Activated CD8-positive, alpha-beta memory T cell treated with anti-CD3 and anti-CD28 coated beads, Interleukin-2, amount 50 U/mL, for 4 hours (primary cell): ENCODE data around the gene GABBR1.

Experiments
- DNase-seq: peaks from one replicate; pipeline ENCODE4 v3.0.0-alpha.2; 2020

Gene GABBR1

GRCh38 chr6:29652198-29652584 lies 19.2 kb upstream of the GABBR1 start:
- DNase-seq: no peak

DNA sequence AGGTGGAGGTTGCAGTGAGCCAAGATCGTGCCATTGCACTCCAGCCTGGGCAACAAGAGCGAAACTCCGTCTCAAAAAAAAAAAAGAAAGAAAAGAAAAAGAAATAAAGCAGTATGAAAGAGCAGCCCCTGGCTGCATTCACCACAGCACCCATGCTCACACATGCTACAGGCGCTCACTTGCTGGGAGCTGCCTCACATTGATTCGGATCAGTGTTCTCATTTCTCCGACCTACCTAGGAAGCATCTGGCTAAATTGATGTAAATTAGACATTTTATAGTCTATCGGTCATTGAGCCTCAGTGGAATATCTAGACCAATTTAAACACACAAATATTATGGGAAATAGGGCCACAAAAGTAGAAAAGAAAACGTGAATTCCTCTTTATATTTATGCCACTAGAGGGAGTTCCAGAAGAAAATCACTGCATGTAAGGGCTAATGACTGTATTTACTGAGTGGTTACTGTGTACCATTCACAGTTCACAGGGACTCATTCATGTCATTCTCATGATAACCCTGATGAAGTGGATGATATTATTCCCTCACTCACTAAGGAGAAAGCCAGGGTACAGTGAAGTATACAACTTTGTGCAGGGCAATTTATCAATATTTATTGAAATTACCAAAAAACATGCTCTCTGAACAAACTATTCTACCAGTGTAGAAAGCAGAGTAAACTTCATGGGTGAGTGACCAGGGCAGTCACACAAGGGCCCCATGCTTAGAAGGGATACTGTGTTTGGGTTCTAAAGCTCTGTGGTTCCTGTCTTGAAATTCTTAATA lies 18.6 kb upstream of the GABBR1 start:
- no peak for DNase-seq

- peak; percentile 98 for DNase-seq
These were observed 17.0 kb upstream of the GABBR1 start for GRCh38 chr6:29649701-29650673.

- no peak for DNase-seq
These were observed 15.1 kb upstream of the GABBR1 start for GRCh38 chr6:29647927-29648642.

DNA sequence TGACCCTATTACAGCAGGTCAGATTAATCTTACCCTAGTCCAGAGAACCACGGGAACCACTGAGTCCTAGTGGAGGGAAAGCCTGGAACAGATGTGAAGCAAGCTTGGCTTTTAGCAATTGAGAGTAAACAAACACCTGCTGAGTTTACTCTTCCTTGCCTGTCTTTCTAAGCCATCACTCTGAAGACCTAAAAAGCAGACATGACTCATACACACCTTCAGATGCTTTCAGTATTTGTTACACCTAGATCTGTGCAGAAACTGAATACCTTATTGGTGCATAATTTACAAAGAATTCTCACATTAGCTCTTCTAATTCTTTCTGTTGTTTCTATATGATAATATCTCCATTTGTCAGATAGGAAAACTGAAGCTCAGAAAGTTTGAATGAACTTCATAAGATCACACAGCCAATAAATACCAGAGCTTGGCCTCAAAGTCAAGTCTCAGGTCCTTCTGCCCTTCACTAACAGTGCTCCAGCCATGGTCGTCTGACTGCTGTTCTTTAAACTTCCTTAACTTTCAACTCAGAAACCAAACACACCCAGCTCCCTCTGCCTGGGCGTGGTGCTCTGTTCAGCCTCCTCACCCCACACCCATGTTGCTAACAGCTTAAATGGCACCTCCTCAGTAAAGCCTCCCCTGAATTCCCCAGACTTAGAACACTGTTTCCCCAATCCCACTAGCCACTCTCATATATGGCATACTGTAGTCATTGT lies 8.6 kb upstream of the GABBR1 start:
- no peak for DNase-seq

DNA sequence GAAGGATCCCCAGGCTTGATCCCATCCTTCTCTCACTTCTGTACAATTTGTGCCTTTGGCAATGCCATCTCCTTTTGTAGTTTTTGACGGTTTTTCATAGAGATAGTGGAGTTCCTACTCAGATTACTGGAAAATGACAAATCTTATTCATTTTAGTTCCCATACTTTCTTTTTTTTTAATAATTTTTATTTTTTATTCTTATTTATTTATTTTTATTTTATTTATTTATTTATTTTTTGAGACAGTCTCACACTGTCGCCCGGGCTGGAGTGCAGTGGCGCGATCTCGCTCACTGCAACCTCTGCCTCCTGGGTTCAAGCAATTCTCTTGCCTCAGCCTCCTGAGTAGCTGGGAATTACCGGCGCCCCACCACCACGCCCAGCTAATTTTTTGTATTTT lies 4.3 kb upstream of the GABBR1 start:
- DNase-seq: no peak

- no peak for DNase-seq
These were observed 537 bp upstream of the GABBR1 start for GRCh38 chr6:29633534-29633905.

DNA sequence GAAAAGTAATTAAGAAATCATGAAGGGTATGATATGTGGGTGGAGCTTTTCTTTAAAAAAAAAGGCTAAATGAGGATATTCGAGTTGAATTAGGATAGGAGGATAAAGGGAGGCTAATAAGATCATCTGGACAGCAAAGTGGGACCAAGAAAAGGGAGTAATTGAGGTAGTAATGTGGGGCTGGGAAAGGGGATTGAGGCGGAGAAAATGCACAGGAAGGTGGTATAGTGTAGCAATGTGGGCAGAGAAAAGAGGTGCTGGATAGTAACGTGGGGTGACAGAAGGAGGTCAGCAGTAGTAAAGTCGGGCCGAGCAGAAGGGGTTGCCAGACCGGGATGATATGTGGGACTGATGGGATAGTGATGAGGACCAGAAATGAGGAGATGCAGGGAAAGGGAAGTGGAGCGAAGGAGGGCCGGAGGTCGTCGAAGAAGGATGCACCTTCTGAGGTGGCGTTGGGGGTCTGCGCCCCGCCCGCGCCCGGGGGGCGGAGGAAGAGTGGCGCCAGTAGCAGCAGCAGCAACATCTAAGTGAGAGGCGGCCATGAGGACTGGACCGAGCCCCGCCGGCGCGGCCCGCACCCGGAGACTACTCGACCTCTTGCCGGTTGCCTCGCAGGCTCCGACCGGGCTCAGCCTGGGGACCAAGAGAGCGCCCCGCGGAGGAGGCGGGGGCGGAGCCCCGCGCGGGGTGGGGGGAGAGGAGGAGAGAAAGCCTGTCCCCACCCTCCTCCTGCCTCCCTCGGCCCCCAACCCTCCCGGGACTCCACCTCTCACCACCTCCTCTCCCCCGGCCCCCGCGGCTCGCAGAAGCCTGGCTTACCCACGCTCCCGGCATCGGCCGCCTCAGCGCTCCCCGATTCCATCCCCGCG lies 887 bp downstream of the GABBR1 start:
- peak; percentile 70 for DNase-seq

DNA sequence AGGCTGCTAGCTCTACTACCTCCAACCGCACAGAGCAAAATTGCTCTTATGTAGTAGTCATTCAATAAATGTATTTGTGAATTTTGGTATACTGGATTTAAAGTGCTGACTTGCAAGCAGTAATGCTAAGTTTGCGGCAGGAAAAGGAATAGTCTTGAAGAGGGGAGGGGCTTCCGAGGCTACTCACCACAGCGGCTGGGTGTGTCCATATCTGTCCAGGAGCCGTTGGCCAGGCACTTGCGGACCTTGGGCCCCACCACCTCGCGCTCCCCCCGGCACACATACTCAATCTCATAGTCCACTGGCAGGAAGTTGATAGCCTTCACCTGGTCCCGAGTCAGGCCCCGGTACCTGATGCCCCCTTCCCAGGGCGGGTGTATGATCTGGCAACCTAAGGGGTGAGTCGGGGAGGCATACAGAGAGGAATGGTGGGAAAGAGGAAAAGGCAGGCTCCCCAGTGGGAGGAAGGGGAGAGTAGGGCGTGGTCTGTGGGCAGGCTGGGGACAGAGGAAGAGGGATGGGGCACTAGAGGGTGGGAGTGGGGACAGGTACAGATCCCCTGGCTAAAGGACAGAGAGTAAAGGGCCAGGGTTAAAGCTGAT lies 1.7 kb downstream of the GABBR1 start:
- no peak for DNase-seq

DNA sequence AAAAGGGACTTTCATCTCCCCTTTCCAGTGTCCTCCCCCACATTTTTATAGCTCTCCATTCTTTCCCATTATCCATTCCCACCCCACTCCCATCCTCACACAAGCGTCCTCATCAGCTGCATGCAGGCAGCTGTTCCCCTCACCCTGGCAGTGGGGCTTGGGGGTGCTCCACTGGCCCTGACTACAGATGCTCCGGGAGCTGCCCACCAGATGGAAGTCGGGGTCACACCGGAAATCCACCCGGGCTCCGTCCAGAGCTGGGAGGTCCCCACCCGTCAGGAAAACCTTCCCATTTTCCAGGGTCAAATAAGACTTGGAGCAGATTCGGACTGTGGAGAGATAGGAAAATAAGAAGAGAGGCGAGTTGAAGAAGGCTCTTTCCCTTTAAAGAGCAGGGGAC lies 2.7 kb downstream of the GABBR1 start:
- no peak for DNase-seq

GRCh38 chr6:29629571-29629970 lies 3.4 kb downstream of the GABBR1 start:
- DNase-seq: no peak

- DNase-seq: peak; percentile 58
These were observed 4.3 kb downstream of the GABBR1 start for GRCh38 chr6:29628419-29629281.

- peak; percentile 58 for DNase-seq
These were observed 5.1 kb downstream of the GABBR1 start for GRCh38 chr6:29627755-29628418.

DNA sequence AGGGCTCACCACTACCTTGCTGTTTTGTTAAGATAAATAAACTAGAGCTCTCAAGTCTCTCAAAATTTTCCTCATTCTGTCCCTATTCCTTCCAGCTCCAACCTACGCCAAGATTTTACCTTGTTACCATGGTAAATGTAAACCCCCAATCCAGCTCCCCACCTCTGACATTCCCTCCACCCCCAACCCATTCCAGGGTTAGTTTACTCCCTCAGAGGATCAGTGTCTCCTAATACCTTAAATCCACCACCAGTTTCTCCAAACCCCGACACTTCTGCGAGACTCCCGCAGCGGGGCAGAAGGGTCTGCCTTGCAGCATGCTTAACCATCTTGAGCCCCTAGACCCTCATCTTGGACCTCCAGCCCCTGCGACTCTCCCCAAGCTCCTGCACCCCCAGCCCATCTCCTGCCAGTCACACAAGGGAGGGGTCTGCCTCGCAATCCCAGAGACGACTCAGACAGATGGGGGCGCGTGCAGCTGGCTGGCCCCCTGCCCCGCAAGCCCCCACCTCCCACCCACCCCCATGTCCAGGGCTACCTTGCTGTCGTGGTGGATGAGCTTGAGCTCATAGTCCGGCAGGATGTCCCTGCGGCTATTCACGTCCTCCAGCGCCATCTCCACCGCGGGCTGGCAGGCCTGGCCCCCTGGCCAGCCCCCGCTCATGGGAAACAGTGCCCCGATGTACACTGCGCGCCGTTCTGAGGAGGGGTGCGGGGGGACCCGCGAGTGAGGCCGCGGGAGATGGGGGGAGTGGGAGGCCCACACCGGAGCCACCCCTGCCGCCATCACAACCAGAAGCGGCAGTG lies 5.8 kb downstream of the GABBR1 start:
- no peak for DNase-seq

- no peak for DNase-seq
These were observed 7.5 kb downstream of the GABBR1 start for GRCh38 chr6:29625337-29625930.

DNA sequence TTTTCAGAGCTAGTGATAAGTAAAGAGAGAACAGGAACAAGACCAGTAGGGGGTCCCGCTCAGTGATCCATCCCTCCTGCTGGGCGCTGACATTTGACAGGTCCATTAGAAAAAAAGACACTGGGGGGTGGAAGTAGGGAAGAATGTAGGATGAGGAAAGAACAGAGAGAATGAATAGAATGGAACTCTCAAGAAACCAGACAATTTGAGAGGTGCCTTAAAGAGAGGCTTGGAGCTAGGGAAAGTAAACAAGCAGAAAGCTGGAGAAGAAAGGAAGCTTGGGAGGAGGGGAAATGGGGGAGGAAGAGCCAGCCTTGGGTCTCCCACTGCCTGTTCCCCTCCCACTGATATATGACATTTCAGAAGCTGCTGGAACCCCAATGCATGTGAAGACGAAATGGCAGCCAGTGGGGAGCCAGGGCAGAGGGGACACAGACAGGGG lies 8.4 kb downstream of the GABBR1 start:
- no peak for DNase-seq

- DNase-seq: no peak
These were observed 12.4 kb downstream of the GABBR1 start for GRCh38 chr6:29620630-29621029.

DNA sequence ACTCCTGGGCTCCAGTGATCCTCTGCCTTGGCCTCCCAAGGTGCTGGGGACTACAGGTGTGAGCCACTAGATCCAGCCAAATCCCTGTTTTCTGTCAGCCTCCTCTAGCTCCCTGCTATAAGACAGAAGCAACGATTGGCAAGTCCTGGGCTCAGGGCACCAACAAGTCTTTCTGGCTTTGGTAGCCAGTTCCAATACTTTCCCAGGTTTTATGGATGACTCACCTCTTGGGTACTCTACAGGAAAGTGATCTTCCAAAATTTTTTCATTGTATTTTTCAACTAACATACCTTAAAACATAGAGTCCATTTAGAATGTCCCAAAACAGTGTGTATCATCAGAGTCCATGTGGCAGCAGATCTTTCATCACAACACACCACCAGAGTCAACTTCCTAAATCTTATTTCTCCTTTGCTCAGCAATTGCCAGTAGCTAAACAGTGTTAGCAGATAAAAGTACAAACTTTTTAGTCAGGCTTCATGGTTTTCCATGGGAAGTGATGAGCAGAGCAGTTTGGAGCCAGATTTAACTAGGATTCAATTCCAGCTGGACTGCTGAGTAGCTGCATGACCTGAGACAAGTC lies 13.3 kb downstream of the GABBR1 start:
- DNase-seq: no peak
